DMS53 (cell line): ENCODE results near the gene KDM1B.
A peak's percentile ranks its signal among the peaks of the same experiment; 100 is the strongest.
"Not testable (repeated sequence)": the region's sequence is repeated elsewhere in the genome, so short reads cannot be mapped to it uniquely, and the experiment has no call there.

ENCODE experiments used
- DNase-seq: peaks from one replicate; lab custom pipeline; 2025; lab: John Stamatoyannopoulos, UW

The KDM1B gene

GRCh38 chr6:18189196-18189595, 34.0 kb downstream of the KDM1B start:
- no peak for DNase-seq

- DNase-seq, result no peak
These were observed 36.8 kb downstream of the KDM1B start for GRCh38 chr6:18192026-18192425.

- DNase-seq, result no peak
These were observed 48.6 kb downstream of the KDM1B start for GRCh38 chr6:18203786-18204185.

- DNase-seq, result no peak
These were observed 49.5 kb downstream of the KDM1B start for GRCh38 chr6:18204691-18205090.

GRCh38 chr6:18206591-18206990, 51.4 kb downstream of the KDM1B start:
- no peak for DNase-seq

GRCh38 chr6:18207438-18207837, 52.2 kb downstream of the KDM1B start:
- DNase-seq, result no peak

GRCh38 chr6:18207949-18208348, 52.7 kb downstream of the KDM1B start:
- DNase-seq, result no peak

GRCh38 chr6:18208778-18209177, 53.6 kb downstream of the KDM1B start:
- not testable (repeated sequence) for DNase-seq

- DNase-seq, result no peak
These were observed 54.4 kb downstream of the KDM1B start for GRCh38 chr6:18209539-18210197.

GRCh38 chr6:18210707-18211106, 55.5 kb downstream of the KDM1B start:
- no peak for DNase-seq

- DNase-seq, result no peak
These were observed 56.1 kb downstream of the KDM1B start for GRCh38 chr6:18211338-18211737.

GRCh38 chr6:18212231-18212630, 57.0 kb downstream of the KDM1B start:
- DNase-seq, result peak; percentile 24

- DNase-seq, result no peak
These were observed 58.2 kb downstream of the KDM1B start for GRCh38 chr6:18213439-18213838.

GRCh38 chr6:18214003-18214402, 58.8 kb downstream of the KDM1B start:
- no peak for DNase-seq

GRCh38 chr6:18215436-18215835, 60.2 kb downstream of the KDM1B start:
- DNase-seq, result no peak

- DNase-seq, result no peak
These were observed 61.2 kb downstream of the KDM1B start for GRCh38 chr6:18216411-18216810.

GRCh38 chr6:18218233-18218632, 63.0 kb downstream of the KDM1B start:
- no peak for DNase-seq

- DNase-seq, result no peak
These were observed 64.4 kb downstream of the KDM1B start for GRCh38 chr6:18219591-18219990.

GRCh38 chr6:18221288-18221615, 66.0 kb downstream of the KDM1B start:
- DNase-seq, result no peak

- DNase-seq, result not testable (repeated sequence)
These were observed 71.4 kb downstream of the KDM1B start for GRCh38 chr6:18226451-18227105.

GRCh38 chr6:18227166-18227565, 71.9 kb downstream of the KDM1B start:
- DNase-seq, result not testable (repeated sequence)

- not testable (repeated sequence) for DNase-seq
These were observed 73.4 kb downstream of the KDM1B start for GRCh38 chr6:18228590-18228989.

- DNase-seq, result not testable (repeated sequence)
These were observed 76.6 kb downstream of the KDM1B start for GRCh38 chr6:18231856-18232255.

- not testable (repeated sequence) for DNase-seq
These were observed 78.5 kb downstream of the KDM1B start for GRCh38 chr6:18233770-18234169.
